Astrocyte (in vitro differentiated cells and primary cell): Measurements from ENCODE around the gene CASK.

ENCODE experiments used
- EZH2 ChIP-seq: IDR thresholded peaks from 2 replicates; pipeline ENCODE4 v1.6.1; 2012; ENCODE audit warnings: mild to moderate bottlenecking, low read length, inconsistent platforms; ENCODE audit not compliant: insufficient read depth
- TF ChIP-seq, protein P1 (sequence below): IDR thresholded peaks from 2 replicates; pipeline ENCODE4 v1.5.1; 2011; ENCODE audit warnings: low read depth, mild to moderate bottlenecking, inconsistent platforms, low read length, moderate library complexity; ENCODE audit not compliant: insufficient read depth

DNA sequence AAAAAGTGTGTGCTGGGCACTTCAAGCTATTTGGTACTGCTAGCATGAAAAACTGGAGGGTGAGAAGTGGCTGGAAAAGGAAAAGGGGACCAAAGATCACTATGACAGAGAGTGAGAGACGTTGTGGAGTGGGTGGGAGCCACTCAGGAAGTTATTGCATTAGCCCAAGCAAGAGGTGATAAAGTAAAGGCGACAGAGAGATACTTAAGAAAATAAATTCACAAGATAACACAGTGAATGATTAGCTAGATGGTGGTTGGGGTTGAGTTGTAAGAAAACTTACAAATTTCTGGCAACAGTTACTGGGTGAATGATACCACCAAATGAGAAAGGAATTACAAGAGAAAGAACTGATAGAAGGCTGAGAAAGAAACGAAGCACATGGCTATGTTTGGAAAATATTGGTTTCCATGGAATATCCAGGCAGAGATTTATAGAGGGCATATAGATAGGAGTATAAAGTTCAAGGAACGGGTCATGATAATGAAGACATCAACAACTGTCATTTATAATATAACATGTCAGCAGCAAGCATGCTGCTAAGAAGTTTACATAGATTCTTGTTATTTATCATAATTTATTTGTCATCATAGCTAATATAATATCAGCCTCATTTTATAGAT is 60.7 kb downstream of the CASK start:
- TF ChIP-seq, protein P1, sequence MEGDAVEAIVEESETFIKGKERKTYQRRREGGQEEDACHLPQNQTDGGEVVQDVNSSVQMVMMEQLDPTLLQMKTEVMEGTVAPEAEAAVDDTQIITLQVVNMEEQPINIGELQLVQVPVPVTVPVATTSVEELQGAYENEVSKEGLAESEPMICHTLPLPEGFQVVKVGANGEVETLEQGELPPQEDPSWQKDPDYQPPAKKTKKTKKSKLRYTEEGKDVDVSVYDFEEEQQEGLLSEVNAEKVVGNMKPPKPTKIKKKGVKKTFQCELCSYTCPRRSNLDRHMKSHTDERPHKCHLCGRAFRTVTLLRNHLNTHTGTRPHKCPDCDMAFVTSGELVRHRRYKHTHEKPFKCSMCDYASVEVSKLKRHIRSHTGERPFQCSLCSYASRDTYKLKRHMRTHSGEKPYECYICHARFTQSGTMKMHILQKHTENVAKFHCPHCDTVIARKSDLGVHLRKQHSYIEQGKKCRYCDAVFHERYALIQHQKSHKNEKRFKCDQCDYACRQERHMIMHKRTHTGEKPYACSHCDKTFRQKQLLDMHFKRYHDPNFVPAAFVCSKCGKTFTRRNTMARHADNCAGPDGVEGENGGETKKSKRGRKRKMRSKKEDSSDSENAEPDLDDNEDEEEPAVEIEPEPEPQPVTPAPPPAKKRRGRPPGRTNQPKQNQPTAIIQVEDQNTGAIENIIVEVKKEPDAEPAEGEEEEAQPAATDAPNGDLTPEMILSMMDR = no peak
- TF ChIP-seq EZH2 = no peak
